H9 (cell line): ENCODE measurements around the gene FAM114A1. TPM values are rescaled to one million over a fixed set of nuclear protein-coding genes. Genes with fewer than 3 reads are reported as not detected.

Experiments used
- DNase-seq: peaks from one replicate; pipeline ENCODE4 v3.0.0-alpha.2; 2017
- H2AFZ ChIP-seq: one replicate; pipeline ENCODE4 v1.6.1; 2013; ENCODE audit warnings: mild to moderate bottlenecking, low read length, control low read depth, moderate library complexity
- H2AK5ac ChIP-seq: 2 replicates; pipeline ENCODE4 v1.6.1; 2013; ENCODE audit warnings: low read length, control low read depth, mixed read lengths; ENCODE audit not compliant: insufficient read length
- H2BK120ac ChIP-seq: one replicate; pipeline ENCODE4 v1.6.1; 2013; ENCODE audit warnings: low read depth, mild to moderate bottlenecking, low read length, control low read depth, inconsistent platforms; ENCODE audit not compliant: poor library complexity, severe bottlenecking
- H2BK12ac ChIP-seq: 2 replicates; pipeline ENCODE4 v1.6.1; 2013; ENCODE audit warnings: low read length, control low read depth, mixed read lengths, low read depth; ENCODE audit not compliant: insufficient read length
- H2BK15ac ChIP-seq: 2 replicates; pipeline ENCODE4 v1.6.1; 2013; ENCODE audit warnings: low read depth, low read length, control low read depth
- H2BK20ac ChIP-seq: one replicate; pipeline ENCODE4 v1.6.1; 2013; ENCODE audit warnings: low read depth, mild to moderate bottlenecking, low read length, control low read depth, inconsistent platforms; ENCODE audit not compliant: poor library complexity, severe bottlenecking
- H2BK5ac ChIP-seq: 2 replicates; pipeline ENCODE4 v1.6.1; 2013; ENCODE audit warnings: low read length, control low read depth, mixed read lengths; ENCODE audit not compliant: insufficient read length
- H3K14ac ChIP-seq: 2 replicates; pipeline ENCODE4 v1.6.1; 2013; ENCODE audit warnings: low read length, control low read depth; ENCODE audit not compliant: insufficient read depth
- H3K18ac ChIP-seq: 2 replicates; pipeline ENCODE4 v1.6.1; 2013; ENCODE audit warnings: low read depth, mild to moderate bottlenecking, mixed read lengths, low read length, control low read depth; ENCODE audit not compliant: insufficient read length
- H3K23ac ChIP-seq: 2 replicates; pipeline ENCODE4 v1.6.1; 2013; ENCODE audit warnings: low read length, control low read depth, mixed read lengths, low read depth; ENCODE audit not compliant: insufficient read length
- H3K23me2 ChIP-seq: 2 replicates; pipeline ENCODE4 v1.6.1; 2013; ENCODE audit warnings: low read depth, mild to moderate bottlenecking, mixed read lengths, low read length, control low read depth; ENCODE audit not compliant: insufficient read length, poor library complexity, severe bottlenecking
- H3K27ac ChIP-seq: 2 replicates; pipeline ENCODE4 v1.5.1; 2013; ENCODE audit warnings: low read length, control low read depth, mixed read lengths, low read depth; ENCODE audit not compliant: insufficient read length
- H3K27me3 ChIP-seq: 2 replicates; pipeline ENCODE4 v1.6.1; 2013; ENCODE audit warnings: low read length, control low read depth, inconsistent platforms; ENCODE audit not compliant: insufficient read depth
- H3K4ac ChIP-seq: 2 replicates; pipeline ENCODE4 v1.6.1; 2013; ENCODE audit warnings: low read depth, mild to moderate bottlenecking, control low read depth, inconsistent platforms, low read length, moderate library complexity
- H3K4me1 ChIP-seq: 2 replicates; pipeline ENCODE4 v1.6.1; 2013; ENCODE audit warnings: low read length, control low read depth, inconsistent platforms; ENCODE audit not compliant: insufficient read depth
- H3K4me2 ChIP-seq: 2 replicates; pipeline ENCODE4 v1.6.1; 2013; ENCODE audit warnings: low read length, control low read depth, mixed read lengths; ENCODE audit not compliant: insufficient read length, insufficient read depth
- H3K56ac ChIP-seq: 2 replicates; pipeline ENCODE4 v1.6.1; 2013; ENCODE audit warnings: low read depth, mild to moderate bottlenecking, mixed read lengths, low read length, control low read depth; ENCODE audit not compliant: insufficient read length
- H3K79me1 ChIP-seq: 2 replicates; pipeline ENCODE4 v1.6.1; 2013; ENCODE audit warnings: low read depth, mild to moderate bottlenecking, moderate library complexity, low read length, control low read depth, inconsistent platforms; ENCODE audit not compliant: insufficient read depth, poor library complexity, severe bottlenecking
- H3K79me2 ChIP-seq: 2 replicates; pipeline ENCODE4 v1.6.1; 2013; ENCODE audit warnings: low read length, control low read depth, inconsistent platforms; ENCODE audit not compliant: insufficient read depth
- H3K9ac ChIP-seq: 2 replicates; pipeline ENCODE4 v1.6.1; 2013; ENCODE audit warnings: low read length, control low read depth, mixed read lengths; ENCODE audit not compliant: insufficient read length; ENCODE audit errors: extremely low read depth
- H3K9me3 ChIP-seq: one replicate; pipeline ENCODE4 v1.6.1; 2013; ENCODE audit warnings: low read depth, low read length, inconsistent platforms; ENCODE audit not compliant: control insufficient read depth
- H3T11ph ChIP-seq: one replicate; pipeline ENCODE4 v1.6.1; 2013; ENCODE audit warnings: mild to moderate bottlenecking, low read length, control low read depth, inconsistent platforms
- H4K20me1 ChIP-seq: one replicate; pipeline ENCODE4 v1.6.1; 2013; ENCODE audit not compliant: control insufficient read depth, insufficient read length, insufficient read depth
- H4K5ac ChIP-seq: 2 replicates; pipeline ENCODE4 v1.6.1; 2013; ENCODE audit warnings: low read depth, mild to moderate bottlenecking, mixed read lengths, low read length, control low read depth; ENCODE audit not compliant: insufficient read length
- H4K8ac ChIP-seq: replicated peaks from 2 replicates; pipeline ENCODE4 v1.6.1; 2013; ENCODE audit warnings: low read length, control low read depth, mixed read lengths, low read depth; ENCODE audit not compliant: insufficient read length
- H4K91ac ChIP-seq: 2 replicates; pipeline ENCODE4 v1.6.1; 2013; ENCODE audit warnings: low read depth, mild to moderate bottlenecking, moderate library complexity, mixed read lengths, low read length, control low read depth; ENCODE audit not compliant: insufficient read length
- H3K27ac Mint-ChIP-seq, 3 experiments: 2 replicates in 2 of 3; 3 replicates in 1 of 3; pipeline ENCODE4 v1.8.0; 2020 to 2021; ENCODE audit warnings: mixed read lengths in 3 of 3, mild to moderate bottlenecking in 1 of 3, moderate library complexity in 1 of 3
- H3K27me3 Mint-ChIP-seq: 2 replicates; pipeline ENCODE4 v1.8.0; 2021; ENCODE audit warnings: low read depth, mild to moderate bottlenecking, moderate library complexity, mixed read lengths
- H3K36me3 Mint-ChIP-seq, 3 experiments: 2 replicates in 2 of 3; 3 replicates in 1 of 3; pipeline ENCODE4 v1.8.0; 2020 to 2021; ENCODE audit warnings: low read depth in 3 of 3, mixed read lengths in 3 of 3; ENCODE audit not compliant: insufficient read depth in 1 of 3
- H3K4me1 Mint-ChIP-seq, 2 experiments: 2 replicates each; pipeline ENCODE4 v1.8.0; 2020; ENCODE audit warnings: mixed read lengths in 2 of 2
- H3K4me3 Mint-ChIP-seq, 2 experiments: 2 replicates in 1 of 2; 3 replicates in 1 of 2; pipeline ENCODE4 v1.8.0; 2020 to 2021; ENCODE audit warnings: mild to moderate bottlenecking in 2 of 2, mixed read lengths in 2 of 2, moderate library complexity in 1 of 2
- H3K9me3 Mint-ChIP-seq, 2 experiments: 2 replicates in 1 of 2; 3 replicates in 1 of 2; pipeline ENCODE4 v1.8.0; 2020; ENCODE audit warnings: mild to moderate bottlenecking in 2 of 2, mixed read lengths in 2 of 2, moderate library complexity in 1 of 2
- WGBS: extraction: QIAGEN DNeasy Blood & Tissue Kit; methylation state at CpG from one replicate; pipeline ENCODE4 v1.1.7; 2013; ENCODE audit warnings: missing lambda C conversion rate, low lambda C conversion rate, mixed read lengths; ENCODE audit not compliant: insufficient read length; ENCODE audit errors: extremely low coverage; 5-methylcytosine and 5-hydroxymethylcytosine counted together
- total RNA-seq: library from RNA; stranded (reverse); gene quantifications from 2 replicates; pipeline ENCODE4 v1.2.1, GENCODE V29; 2021
- TF ChIP-seq, protein P1 (sequence below): fragments of 200-600 bp; sonication (generic); conservative IDR thresholded peaks from 3 replicates; pipeline ENCODE4 v1.8.0; 2021; ENCODE audit warnings: antibody characterized with exemption, mild to moderate bottlenecking

FAM114A1 gene
- total RNA-seq, 1 experiment from 2014 or later: 9.9 TPM

DNA sequence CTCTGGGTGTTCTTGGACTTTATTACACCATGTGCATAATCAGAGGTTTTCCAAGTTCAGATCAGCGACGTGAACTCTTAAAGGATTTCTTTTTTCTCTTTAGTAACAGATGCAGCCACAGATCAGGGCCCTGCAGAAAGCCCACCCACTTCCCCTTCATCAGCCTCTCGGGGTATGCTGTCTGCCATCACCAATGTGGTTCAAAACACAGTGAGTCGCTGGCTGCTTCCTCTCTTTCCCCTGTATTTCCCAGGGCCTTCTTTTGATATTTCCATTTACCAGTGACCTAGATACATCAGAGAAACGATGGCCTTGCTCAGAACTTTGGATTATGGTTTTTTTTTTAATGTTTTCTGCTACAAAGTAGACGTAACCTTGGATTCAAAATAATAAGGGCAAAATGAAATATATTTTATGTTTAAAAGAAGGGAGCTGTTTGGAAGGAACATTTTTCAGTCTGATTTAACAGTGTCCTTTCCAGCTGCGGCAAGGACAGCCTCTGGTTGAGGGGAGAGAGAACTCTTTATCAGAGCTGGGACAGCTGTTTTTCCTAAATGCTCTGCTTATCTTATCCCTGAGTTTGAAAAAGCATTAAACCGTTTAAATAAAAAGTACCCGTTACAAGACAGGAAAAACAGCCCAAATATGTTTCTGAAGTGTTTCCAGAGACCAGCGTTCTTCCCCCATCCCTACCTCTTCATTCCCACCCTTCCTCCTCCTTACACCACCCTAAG lies 38.2 kb downstream of the FAM114A1 start:
- H3K4me3 Mint-ChIP-seq: no peak overlapping the region
- H3K9ac ChIP-seq: no peak overlapping the region
- no peaks in the 10 kb centered on the region for H3K79me1 ChIP-seq
- no peaks in the 10 kb centered on the region for H3K9me3 Mint-ChIP-seq
- no peaks in the 10 kb centered on the region for H3K27me3 ChIP-seq
- no peak overlapping the region for H2AK5ac ChIP-seq
- TF ChIP-seq, protein P1, sequence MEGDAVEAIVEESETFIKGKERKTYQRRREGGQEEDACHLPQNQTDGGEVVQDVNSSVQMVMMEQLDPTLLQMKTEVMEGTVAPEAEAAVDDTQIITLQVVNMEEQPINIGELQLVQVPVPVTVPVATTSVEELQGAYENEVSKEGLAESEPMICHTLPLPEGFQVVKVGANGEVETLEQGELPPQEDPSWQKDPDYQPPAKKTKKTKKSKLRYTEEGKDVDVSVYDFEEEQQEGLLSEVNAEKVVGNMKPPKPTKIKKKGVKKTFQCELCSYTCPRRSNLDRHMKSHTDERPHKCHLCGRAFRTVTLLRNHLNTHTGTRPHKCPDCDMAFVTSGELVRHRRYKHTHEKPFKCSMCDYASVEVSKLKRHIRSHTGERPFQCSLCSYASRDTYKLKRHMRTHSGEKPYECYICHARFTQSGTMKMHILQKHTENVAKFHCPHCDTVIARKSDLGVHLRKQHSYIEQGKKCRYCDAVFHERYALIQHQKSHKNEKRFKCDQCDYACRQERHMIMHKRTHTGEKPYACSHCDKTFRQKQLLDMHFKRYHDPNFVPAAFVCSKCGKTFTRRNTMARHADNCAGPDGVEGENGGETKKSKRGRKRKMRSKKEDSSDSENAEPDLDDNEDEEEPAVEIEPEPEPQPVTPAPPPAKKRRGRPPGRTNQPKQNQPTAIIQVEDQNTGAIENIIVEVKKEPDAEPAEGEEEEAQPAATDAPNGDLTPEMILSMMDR: no peak
- H3K27ac ChIP-seq: no peak overlapping the region
- H3K27me3 Mint-ChIP-seq: no peaks in the 10 kb centered on the region
- H2BK120ac ChIP-seq: no peak overlapping the region
- no peak overlapping the region for H2AFZ ChIP-seq
- H3K23me2 ChIP-seq: no peaks in the 10 kb centered on the region
- no peak overlapping the region for H3K23ac ChIP-seq
- no peak overlapping the region for H3K14ac ChIP-seq
- no peak overlapping the region for H2BK12ac ChIP-seq
- H2BK20ac ChIP-seq: no peak overlapping the region
- no peak overlapping the region for H3K18ac ChIP-seq
- H3K4me2 ChIP-seq: no peak overlapping the region
- H2BK5ac ChIP-seq: no peak overlapping the region
- no peaks in the 10 kb centered on the region for H3K79me2 ChIP-seq
- H4K5ac ChIP-seq: no peak overlapping the region
- H3K4ac ChIP-seq: no peak overlapping the region
- H3K9me3 ChIP-seq: no peaks in the 10 kb centered on the region
- no peak overlapping the region for H2BK15ac ChIP-seq
- no peak overlapping the region for H4K8ac ChIP-seq
- H3K56ac ChIP-seq: no peak overlapping the region
- no peaks in the 10 kb centered on the region for H4K20me1 ChIP-seq
- no CpG with 5 or more reads among the region's 10 CpGs for WGBS
- no peaks in the 10 kb centered on the region for H3K4me1 ChIP-seq
- no peak overlapping the region for H4K91ac ChIP-seq
- peaks cover 0 to 4% (median 0%) of the 10 kb centered on the region in 3 experiments; a peak in 2 of 7 replicates for H3K36me3 Mint-ChIP-seq
- DNase-seq: no peak
- H3K27ac Mint-ChIP-seq: peak overlapping the region in 1 of 3 experiments; percentile 66; a peak in 1 of 7 replicates
- no peaks in the 10 kb centered on the region for H3K4me1 Mint-ChIP-seq
- no peak overlapping the region for H3T11ph ChIP-seq
